AG04450 (cell line): ENCODE measurements around the gene SLIT1. TPM values are rescaled to one million over a fixed set of nuclear protein-coding genes. Genes with fewer than 3 reads are reported as not detected.

Experiments
- CTCF ChIA-PET: fragments of 300-600, 350-600 bp; formaldehyde crosslinking; extraction: SDS; loops from one replicate; lab custom pipeline; 2022; ENCODE audit warnings: antibody characterized with exemption, inconsistent platforms; lab: Charles Lee
- POLR2A ChIA-PET: fragments of 350-600 bp; formaldehyde crosslinking; extraction: SDS; loops from one replicate; lab custom pipeline; 2021; ENCODE audit warnings: antibody characterized with exemption, inconsistent platforms; lab: Yijun Ruan, JAX
- DNase-seq: peaks from one replicate; pipeline ENCODE4 v3.0.0-alpha.2; 2011; ENCODE audit warnings: low read depth, low spot score
- H3K27ac ChIP-seq: one replicate; pipeline ENCODE4 v1.5.1; 2012; ENCODE audit warnings: low read depth, low read length, control low read depth
- H3K27me3 ChIP-seq: one replicate; pipeline ENCODE4 v1.6.0; 2012; ENCODE audit warnings: low read length; ENCODE audit not compliant: control insufficient read depth, insufficient read depth
- H3K4me3 ChIP-seq: 2 replicates; pipeline ENCODE4 v1.5.1; 2011; ENCODE audit warnings: mild to moderate bottlenecking, low read depth, low read length, control low read depth
- H3K9me3 ChIP-seq: 2 replicates; pipeline ENCODE4 v1.5.1; 2012; ENCODE audit warnings: low read length; ENCODE audit not compliant: control insufficient read depth, insufficient read depth
- polyA plus RNA-seq: library from polyadenylated mRNA; depleted of rRNA; stranded (reverse); fragments of >200 nt; gene quantifications from 2 replicates; pipeline ENCODE4 v1.2.3, GENCODE V29; 2011
- TF ChIP-seq, protein P1 (sequence below): IDR thresholded peaks from 2 replicates; pipeline ENCODE4 v1.5.1; 2011; ENCODE audit warnings: low read depth, low read length, control low read depth, inconsistent platforms

SLIT1 gene
- polyA plus RNA-seq, 1 experiment, result 0.01 TPM

- Histone ChIP-seq H3K9me3 (no peaks in the 10 kb centered on the region; the same call in 1 of the 2 replicates), H3K27me3 (peaks cover 3% of the 10 kb centered on the region), H3K27ac (no peak overlapping the region), H3K4me3 (no peak overlapping the region)
- ChIA-PET POLR2A (no interaction called here), CTCF (interaction anchor here (0.6 kb wide), 1 partner anchor 362 kb away, joined by 3 read pairs; no protein-coding TSS in a partner anchor)
- TF ChIP-seq, protein P1, sequence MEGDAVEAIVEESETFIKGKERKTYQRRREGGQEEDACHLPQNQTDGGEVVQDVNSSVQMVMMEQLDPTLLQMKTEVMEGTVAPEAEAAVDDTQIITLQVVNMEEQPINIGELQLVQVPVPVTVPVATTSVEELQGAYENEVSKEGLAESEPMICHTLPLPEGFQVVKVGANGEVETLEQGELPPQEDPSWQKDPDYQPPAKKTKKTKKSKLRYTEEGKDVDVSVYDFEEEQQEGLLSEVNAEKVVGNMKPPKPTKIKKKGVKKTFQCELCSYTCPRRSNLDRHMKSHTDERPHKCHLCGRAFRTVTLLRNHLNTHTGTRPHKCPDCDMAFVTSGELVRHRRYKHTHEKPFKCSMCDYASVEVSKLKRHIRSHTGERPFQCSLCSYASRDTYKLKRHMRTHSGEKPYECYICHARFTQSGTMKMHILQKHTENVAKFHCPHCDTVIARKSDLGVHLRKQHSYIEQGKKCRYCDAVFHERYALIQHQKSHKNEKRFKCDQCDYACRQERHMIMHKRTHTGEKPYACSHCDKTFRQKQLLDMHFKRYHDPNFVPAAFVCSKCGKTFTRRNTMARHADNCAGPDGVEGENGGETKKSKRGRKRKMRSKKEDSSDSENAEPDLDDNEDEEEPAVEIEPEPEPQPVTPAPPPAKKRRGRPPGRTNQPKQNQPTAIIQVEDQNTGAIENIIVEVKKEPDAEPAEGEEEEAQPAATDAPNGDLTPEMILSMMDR, result no peak
- no peak for DNase-seq
Observed at GRCh38 chr10:97000487-97001182, 185.1 kb downstream of the SLIT1 start.

- Histone ChIP-seq H3K4me3 (no peak overlapping the region), H3K27me3 (peaks cover 2% of the 10 kb centered on the region), H3K9me3 (no peaks in the 10 kb centered on the region; the same call in 1 of the 2 replicates), H3K27ac (no peak overlapping the region)
- POLR2A ChIA-PET, result interaction anchor here (0.6 kb wide), 1 partner anchor 24 kb away, joined by 7 read pairs; no protein-coding TSS in a partner anchor
- CTCF ChIA-PET, result interaction anchor here (0.6 kb wide), 1 partner anchor 361 kb away, joined by 3 read pairs; no protein-coding TSS in a partner anchor
- TF ChIP-seq, protein P1, result no peak
- no peak for DNase-seq
Observed at GRCh38 chr10:96999987-97000386, 185.8 kb downstream of the SLIT1 start.

DNA sequence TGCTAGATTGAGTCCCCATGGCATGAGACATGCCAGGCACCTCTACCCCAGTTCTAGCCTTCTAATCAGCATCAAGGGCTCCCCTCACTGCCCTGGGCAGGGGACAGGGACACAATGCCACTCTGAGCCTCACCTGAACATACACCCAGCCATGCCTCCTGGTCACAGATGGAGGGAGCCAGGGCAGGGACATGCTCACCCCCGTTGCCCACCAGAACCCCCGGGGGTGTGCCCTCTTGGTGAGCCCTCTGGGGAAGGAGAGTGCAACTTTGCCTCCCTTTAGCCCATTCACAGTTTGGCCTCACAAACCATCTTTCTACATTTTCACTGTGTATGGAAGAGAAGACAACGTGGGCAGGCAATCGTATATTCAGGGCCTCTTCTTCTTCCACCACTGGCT, 186.4 kb downstream of the SLIT1 start:
- CTCF ChIA-PET, result interaction anchor here (0.6 to 0.7 kb wide), 2 partner anchors 24 to 211 kb away, joined by 3 to 4 read pairs; no protein-coding TSS in a partner anchor

DNA sequence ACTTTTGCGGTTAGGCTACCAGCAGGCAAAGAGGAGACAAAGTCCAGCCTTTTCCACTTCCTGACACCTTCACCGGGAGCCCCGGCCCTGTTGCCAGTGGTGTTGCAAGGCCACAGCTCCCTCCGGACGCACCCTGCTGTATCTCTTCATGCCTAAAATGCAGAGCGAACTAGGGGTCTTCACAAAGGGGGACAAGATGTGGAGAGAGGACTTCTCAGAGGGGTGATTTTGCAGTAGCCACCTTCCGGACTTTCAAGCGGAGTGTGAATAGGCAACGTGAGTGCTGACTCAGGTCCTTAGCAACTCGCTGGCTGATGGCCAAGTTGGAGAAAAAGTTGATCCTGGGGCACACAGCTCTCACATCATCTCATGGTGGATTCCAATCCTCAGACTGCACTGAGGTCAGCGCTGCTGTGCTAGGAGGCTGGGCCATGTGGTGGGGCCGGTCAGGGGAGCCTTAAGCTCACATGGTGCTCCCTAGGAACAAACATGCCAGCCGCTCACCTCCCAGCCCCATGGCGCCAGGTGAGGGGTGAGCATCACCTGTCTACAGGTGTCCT, 187.3 kb downstream of the SLIT1 start:
- ChIA-PET CTCF (interaction anchor here (0.7 kb wide), 1 partner anchor 25 kb away, joined by 3 read pairs; no protein-coding TSS in a partner anchor), POLR2A (interaction anchor here (0.7 kb wide), 1 partner anchor 22 kb away, joined by 3 read pairs; no protein-coding TSS in a partner anchor)
- DNase-seq, result peak; percentile 72
- no peaks in the 10 kb centered on the region for H3K27me3 ChIP-seq
- no peaks in the 10 kb centered on the region; the same call in 1 of the 2 replicates for H3K9me3 ChIP-seq
- H3K4me3 ChIP-seq, result no peak overlapping the region
- TF ChIP-seq, protein P1, result no peak
- H3K27ac ChIP-seq, result no peak overlapping the region

More for the DNA sequence above, 186.4 kb downstream of the SLIT1 start:
- Histone ChIP-seq H3K27ac (no peak overlapping the region), H3K4me3 (no peak overlapping the region), H3K27me3 (no peaks in the 10 kb centered on the region), H3K9me3 (no peaks in the 10 kb centered on the region; the same call in 1 of the 2 replicates)
- TF ChIP-seq, protein P1, result no peak
- POLR2A ChIA-PET, result interaction anchor here (0.6 kb wide), 1 partner anchor 24 kb away, joined by 7 read pairs; no protein-coding TSS in a partner anchor
- no peak for DNase-seq
